HG03280 (cell line): ENCODE measurements around the gene HOMER1.

ENCODE experiments used
- ATAC-seq: cut with Tn5 transposase; IDR thresholded peaks from one replicate; pipeline ENCODE4 v1.9.1; 2021; ENCODE audit warnings: mild to moderate bottlenecking, moderate library complexity; ENCODE audit not compliant: unreplicated experiment

HOMER1 gene, protein sequence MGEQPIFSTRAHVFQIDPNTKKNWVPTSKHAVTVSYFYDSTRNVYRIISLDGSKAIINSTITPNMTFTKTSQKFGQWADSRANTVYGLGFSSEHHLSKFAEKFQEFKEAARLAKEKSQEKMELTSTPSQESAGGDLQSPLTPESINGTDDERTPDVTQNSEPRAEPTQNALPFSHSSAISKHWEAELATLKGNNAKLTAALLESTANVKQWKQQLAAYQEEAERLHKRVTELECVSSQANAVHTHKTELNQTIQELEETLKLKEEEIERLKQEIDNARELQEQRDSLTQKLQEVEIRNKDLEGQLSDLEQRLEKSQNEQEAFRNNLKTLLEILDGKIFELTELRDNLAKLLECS

DNA sequence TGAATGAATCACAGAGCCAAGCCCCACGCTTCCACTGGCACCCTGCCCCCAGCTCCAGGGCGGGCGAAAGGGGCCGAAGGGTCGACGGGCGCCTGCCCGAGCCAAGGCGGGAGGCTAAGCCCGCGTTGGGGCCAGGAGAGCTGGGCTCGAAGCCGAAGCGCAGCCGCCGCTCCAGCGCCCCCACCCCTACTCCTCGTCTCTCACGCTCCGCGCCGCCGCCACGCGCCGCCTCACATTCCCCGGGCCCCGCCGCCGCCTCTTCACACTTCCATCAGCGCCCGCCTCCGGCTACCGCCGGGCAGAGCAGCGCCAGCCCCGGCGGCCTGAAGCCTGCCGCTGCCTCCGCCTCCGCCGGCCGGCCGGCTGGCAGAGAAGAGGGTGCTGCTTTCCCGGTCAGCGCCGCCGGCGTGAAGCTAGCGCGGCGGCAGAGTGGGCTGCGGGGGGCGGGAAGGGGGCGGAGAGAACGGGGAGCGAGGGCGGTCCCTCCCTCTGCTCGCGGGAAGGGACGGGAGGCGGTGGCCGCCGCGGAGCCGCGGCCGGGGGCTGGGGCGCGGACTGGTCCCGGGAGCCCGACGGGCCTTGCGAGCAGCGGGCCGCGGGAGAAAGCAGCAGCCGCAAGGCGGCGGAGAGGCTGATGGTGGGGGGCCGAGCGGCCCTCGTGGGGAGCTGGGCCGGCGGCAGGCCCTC is at the start of gene HOMER1:
HOMER1 (minus strand) TSS at position 431 of the 687 bp plus-strand sequence. CDS start 1,360 bp downstream, outside the sequence.
- peak; percentile 70 for ATAC-seq

DNA sequence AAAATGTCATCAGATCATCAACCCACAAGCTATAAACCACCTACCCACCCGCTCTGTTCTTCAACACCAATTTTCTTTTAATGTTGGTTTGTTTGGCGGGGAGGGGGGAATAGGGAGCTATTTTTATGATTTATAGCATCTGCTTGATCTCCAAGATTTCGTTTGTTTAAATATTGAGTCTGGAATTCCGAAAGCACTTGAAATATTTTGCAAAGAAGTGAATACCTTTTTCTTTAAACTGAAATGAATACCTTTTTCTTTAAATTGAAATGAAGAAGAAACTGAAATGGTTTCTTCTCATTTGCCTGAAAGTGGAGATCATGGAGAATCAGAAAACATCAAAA is 49.3 kb upstream of the HOMER1 start:
- ATAC-seq, result no peak

DNA sequence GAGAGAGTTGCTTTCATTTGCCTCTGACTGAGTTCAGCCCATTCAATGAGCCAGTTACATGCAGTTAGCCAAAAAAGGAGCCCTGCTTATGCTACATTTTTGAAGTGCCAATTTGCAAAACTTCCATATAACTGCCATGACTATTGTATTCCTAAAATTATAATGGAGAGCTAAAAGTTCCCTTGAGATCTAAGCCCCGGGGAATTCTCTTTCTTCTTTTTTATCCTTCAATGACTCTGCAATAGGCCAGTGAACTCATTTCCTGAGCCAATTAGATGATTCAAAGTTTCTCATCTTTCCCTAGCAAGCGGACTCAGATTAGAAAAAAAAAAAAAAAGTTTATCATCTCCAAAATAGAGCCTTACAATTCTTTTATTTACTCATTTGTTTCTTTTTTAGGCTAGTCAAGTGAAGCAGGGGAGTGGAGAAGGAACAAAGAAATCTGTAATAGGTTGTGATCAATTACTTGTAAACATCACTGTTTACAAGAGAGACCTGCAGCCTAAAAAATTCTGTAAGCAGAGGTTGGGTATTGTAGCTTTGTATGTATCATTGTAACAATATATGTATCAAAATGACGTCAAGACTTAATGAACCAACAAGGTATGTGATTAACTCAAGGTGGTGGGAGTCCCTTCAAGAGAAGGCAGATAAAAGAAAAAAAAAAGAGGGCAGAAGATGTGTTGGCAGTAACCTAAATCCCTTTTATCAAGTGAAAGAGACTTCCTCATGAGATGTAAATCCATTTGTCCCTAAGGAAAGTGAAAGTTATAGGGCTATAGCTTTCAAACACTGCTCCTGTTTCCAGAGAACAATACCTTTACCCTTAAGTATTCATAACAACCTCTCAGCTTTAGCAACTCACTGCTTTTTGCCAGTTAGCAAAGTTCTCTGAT is 48.7 kb upstream of the HOMER1 start:
- no peak for ATAC-seq

DNA sequence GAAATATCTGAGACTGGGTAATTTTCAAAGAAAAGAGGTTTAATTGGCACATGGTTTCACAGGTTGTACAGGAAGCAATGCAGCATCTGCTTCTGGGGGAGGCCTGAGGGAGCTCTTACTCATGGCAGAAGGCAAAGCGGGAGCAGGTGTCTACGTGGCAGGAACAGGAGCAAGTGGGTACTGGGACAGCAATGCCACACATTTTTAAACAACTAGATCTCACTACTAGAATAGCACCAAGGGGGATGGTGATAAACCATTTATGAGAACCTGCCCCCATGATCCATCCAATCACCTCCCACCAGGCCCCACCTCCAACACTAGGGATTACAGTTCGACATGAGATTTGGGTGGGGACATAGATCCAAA is 47.6 kb upstream of the HOMER1 start:
- peak; percentile 50 for ATAC-seq

DNA sequence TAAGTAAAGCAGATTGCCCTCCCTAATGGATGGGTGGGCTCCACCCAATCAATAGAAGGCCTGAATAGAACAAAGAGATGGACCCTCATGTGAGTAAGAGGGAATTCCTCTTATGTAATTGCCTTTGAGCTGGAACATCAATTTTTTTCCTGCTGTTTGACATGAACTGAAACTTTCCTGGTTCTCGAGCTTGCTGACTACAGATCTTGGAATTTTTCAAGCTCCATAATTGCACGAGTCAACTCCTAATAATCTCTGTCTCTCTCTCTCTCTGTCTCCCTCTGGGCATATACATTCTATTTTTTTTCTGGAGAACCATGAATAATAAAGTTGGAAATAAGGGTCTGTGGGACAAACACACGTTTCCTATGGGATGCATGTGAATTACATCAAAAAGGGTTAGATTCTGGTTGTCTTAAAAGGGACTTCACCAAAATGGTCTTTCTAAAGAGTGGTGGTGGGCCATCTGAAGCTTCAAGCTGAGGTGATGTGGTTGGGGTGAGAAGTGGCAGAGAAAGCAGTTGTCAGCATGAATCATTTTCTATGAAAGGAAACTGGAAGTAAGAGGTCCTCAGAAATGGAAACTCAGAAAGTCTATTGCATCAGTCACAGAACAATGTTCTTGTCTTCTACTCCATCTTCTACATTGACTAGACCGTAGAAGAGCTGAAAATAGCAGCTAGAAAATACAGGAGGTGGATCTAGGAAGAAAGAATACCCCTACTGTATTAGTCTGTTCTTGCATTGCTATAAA is 47.0 kb upstream of the HOMER1 start:
- peak; percentile 82 for ATAC-seq

DNA sequence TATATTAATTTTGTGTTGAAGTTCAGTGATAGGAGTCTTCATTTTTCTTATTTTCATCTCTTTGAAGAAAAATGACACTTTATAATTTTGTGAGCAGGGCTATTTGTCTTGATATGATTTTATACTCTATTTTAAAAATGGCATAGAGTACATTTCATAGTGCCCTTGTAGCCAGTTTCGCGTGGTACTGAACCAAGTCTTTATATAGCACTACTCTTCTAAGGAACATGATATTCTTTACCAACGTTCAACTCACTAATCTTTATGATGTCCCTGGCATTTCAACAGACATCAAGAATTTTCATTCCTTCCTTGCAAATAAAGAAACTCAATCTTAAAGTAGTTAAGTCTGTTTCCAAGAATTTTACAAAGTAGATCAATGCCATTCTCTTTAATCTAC is 41.5 kb upstream of the HOMER1 start:
- no peak for ATAC-seq

DNA sequence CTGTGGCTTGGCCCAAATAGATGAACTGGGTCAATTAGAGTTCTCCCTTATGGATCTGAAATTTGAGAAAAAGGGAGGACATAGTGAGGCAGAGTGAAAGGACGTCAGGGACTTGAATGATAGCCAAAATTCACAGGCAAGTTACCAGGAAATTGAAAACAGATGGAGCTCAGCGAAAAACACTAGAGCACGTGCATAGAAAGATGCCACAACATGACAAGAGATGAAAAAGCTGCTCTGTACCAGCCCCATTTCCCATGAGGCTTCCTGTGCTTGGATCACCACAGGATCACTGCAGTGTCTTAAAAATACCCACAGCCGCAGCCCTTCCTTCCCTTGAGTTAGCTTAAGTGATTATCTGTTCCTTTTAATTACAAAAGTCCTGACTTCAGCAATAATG is 39.0 kb upstream of the HOMER1 start:
- no peak for ATAC-seq

DNA sequence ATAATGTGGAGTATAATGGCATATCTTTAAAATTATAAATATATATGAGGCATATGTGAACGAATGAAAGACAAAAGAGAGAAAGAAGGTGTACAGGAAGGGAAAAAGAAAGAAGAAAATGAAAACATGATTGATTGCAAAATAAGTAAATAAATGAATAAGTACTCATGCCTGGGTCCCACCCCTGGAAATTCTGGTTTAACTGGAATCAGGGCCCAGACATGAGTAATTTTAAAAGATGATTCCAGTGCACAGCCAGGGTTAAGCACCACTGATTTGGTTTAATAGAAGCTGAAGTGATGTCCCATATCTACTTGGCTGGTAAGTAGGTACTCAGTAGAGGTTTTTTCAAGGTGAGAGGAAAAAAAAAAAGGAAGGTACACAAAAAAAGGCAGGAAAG is 34.0 kb upstream of the HOMER1 start:
- ATAC-seq, result no peak

DNA sequence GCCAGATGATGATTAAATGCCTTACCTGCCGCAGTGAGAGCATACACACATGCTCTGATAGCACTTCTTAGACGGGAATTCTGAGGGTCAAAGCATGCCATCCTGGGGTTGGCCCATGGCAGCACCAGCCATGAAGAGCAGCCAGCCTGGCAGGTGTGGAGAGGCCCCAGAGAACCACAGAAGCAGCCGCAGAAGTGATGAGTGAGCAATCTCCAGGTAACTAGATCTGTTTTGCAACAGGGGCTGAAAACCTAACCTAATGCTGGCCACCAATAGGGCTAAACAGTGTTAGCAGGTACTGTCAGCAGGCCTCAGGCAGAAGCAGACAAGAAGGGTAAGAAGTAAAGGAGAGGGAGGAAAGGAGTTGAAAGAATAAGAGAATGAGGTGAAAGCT is 33.5 kb upstream of the HOMER1 start:
- ATAC-seq, result no peak

DNA sequence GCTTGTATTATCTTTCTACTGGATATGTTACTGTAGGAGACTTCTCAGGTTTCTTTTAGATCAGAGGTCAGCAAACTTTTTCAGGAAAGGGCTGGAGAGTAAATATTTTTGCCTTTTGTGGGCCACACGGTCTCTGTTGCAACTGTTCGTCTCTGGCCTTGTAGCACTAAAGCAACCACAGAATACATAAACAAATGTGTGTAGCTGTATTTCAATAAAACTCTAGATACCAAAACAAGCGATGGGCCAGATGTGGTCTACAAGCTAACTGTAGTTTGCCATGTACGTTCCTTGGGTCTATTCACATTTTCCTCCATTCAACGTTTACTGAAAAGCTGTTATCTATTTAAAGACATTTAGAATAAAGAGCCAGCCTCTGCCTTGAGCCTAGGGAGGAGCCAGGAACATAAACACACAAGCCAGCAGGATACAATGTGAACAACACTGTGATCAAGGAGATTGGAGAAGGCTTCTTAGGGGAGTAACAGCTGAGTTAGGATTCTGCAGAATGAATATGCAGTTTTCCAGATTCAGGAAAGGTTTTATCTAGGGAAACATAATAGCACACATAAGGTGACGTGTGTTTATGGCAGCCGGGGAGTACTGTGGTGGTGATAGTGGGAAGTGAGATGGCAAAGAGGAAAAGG is 33.0 kb upstream of the HOMER1 start:
- ATAC-seq, result no peak

DNA sequence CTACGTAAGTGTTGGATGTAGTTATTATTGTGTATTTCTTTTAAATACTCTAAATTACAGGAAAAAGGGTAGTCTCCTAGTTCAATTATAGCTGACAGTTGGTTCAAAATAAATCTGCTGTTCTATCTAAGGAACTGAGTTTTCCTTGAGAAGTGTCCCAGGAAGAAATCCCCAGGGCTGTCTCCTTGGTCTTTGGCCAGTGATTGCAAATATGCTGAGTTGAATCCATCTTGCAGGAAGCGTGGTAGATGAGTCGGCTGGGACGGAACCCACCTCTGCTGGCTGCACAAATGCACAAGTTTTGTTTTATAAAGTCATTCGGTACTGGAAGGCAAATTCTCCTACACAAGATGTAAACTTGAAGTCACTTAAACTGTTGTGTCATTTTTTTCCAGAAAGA is 30.2 kb upstream of the HOMER1 start:
- ATAC-seq, result no peak

DNA sequence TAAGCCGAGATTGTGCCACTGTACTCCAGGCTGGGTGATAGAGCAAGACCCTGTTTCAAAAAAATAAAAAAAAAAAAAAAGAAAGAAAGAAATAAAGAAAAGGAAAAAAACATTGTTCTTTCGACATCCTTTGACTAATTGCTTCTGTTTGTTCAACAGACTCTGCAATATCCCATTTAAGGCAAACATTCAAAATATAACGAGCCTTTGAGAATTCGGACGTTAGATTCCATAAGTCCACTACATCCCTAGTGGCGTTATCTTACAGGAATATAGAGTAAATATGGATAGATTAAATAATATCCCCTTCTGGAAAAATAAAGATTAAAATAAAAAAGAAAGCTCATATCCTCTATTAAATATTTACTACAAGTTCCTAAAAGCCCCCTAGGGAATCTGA is 27.0 kb upstream of the HOMER1 start:
- no peak for ATAC-seq

DNA sequence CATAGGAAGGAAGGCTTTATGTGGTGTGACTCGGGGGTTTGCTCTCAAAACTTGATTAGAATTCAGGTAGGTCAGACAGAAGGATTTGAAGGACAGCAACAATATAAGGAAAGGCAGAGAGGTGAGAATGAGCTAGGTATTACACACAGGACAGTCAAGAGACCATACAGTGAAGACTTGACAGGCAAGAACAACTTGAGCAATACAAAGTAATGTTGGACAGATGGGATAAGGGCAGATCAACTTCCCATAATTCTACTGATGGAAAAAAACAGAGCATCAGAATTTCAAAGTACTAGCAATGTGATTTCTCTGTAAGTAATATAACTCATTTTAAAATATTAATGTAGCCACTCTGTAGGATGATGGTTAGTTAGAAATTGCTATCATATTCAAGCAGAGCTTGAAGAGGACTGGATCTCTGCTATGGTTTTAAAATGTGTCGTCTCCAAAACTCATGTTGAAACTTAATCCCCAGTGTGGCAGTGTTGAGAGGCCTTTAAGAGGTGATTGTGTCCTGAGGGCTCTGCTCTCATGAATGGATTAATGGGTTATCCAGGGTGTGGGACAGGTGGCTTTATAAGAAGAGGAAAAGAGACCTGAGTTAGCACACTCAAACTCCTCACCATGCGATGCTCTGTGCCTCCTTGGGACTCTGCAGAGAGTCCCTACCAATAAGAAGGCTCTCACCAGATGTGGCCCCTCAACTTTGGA is 22.4 kb upstream of the HOMER1 start:
- ATAC-seq, result no peak

DNA sequence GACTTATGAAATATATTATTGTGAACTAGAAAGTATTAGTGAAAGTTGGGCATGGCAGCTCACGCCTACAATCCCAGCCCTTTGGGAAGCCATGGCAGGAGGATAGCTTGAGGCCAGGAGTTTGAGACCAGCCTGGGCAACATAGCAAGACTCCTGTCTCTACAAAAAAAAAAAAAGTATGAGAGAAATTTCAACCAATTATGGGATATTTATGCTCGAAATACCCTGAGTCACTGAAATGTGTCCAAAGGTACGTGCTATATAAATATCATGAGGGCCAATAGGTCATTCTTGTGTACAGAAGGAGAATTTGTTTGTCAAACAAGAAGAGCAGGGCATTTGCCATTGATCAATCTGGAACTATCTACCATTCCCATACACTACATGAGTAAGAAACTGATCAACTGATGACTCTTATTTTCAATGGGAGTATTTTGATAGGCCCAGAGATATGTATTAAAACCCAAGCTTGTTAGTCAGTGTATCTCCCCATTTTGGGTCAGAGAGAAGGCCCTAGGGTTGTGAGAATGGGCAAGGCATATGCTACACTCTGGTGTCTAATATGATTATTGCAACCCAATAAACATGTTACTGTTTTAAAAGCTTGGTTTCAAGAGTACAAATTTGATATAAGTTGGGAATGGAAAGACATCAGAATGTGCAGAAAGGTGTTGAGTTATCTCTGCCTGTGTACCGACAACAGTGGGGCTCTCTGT is 21.7 kb upstream of the HOMER1 start:
- no peak for ATAC-seq

DNA sequence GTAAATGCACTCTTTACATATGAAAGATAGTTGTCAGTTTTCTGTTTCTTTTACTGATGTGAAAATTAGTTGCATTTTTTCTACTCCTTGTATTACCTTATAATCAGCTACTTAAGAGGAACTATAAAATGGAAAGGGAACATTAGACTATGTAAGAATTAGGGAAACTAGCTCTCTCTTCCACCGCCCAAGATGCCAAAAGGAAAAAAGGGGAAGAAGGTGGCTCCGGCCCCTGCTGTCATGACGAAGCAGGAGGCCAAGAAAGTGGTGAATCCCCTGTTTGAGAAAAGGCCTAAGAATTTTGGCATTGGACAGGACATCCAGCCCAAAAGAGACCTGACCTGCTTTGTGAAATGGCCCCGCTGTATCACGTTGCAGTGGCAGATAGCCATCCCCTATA is 15.2 kb upstream of the HOMER1 start:
- ATAC-seq, result no peak

DNA sequence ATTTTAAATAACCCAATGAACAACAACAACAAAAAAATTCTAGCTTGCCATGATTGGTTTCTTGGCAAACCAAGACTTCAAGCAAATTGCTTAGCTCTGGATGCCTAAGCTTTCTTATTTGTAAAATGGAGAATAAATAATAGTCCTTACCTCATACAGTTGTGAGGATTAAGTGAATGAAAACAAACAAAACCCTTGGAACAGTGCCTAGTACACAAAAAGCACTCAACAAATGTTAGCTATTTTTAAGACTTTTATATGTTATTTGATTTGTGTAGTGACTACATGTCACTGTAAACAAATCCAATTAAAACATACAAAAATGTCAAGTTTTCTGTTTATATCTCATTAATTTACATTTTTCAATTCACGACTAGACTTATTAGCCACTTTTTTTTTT is 13.5 kb upstream of the HOMER1 start:
- ATAC-seq, result no peak

DNA sequence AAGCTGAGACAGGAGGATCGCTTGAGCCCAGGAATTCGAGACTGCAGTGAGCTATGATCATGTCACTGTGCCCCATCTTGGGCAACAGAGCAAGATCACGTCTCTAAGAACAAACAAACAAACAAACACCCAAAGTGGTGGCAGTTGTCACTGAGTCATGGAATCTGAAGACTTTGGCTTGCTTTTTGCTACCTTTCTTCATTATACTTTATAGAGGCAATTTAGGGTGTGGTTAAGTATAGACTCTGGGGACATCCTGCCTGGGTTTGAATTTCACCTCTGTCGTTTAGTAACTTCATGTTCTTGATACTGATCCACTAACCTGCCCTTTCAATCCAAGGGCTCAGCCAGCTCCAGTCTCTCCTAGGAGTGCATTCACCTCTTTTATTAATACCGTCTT is 13.0 kb upstream of the HOMER1 start:
- no peak for ATAC-seq

DNA sequence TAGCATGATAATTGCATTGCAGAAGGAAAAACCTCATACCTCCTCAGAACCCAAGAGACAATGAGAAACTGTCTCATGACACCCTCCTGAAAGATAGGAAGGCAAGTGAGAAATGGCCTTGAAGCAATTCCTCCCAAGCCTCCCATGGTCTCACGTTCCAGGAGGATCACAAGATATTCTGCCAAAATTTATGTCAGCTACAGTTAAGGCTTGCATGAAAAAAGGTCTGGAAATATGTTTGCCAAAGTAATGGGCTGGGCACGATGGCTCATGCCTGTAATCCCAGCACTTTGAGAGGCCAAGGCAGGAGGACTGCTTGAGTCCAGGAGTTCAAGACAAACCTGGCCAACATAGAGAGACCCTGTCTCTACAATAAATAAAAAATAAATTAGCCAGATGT is 12.6 kb upstream of the HOMER1 start:
- ATAC-seq, result no peak

DNA sequence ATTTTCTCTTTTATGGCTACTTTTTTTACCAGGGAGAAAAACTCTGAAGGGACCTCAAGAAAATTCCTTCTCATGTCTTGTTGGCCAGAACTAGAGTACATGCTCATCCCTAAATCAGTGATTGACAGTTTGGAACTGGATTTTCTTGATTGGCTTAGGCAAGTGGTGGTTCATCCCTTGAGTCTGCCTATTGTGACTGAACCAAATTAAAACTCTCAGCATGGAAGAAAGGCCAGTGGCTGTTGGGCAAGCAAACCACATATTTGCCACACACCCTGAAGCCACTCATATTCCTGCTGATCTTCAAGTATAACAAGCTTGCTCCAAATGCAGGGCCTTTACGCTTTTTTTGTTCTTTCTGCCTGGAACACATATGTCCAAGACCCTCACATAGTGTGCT is 7.2 kb upstream of the HOMER1 start:
- ATAC-seq, result no peak
